A375 (cell line): ENCODE measurements around the gene ZNF274. TPM values are rescaled to one million over a fixed set of nuclear protein-coding genes. Genes with fewer than 3 reads are reported as not detected.

ENCODE experiments used
- total RNA-seq: library from RNA; depleted of rRNA; stranded (reverse); fragments of >200 nt; shearing (Covaris generic); gene quantifications from 2 replicates; pipeline ENCODE4 v1.2.3, GENCODE V29; 2014; rRNA removed

The ZNF274 gene
- 31.2 and 31.4 TPM in 2 replicates for total RNA-seq

GRCh38 chr19:58182989-58183816, at the start of gene ZNF274:
Gene ZNF274 (plus strand): TSS chr19:58183061. CDS start chr19:58183966, 905 bp downstream.

GRCh38 chr19:58150328-58150921, 32.4 kb upstream of the ZNF274 start, which contains the start of gene ZNF329:
Gene ZNF329 (minus strand): TSS chr19:58150789. CDS start chr19:58129503, 21,286 bp downstream.

GRCh38 chr19:58228585-58229254, 45.9 kb downstream of the ZNF274 start, which contains the start of gene ZNF544:
Gene ZNF544 (plus strand): TSS chr19:58228914. CDS start chr19:58244024, 15,110 bp downstream.

Other genes with a start within 250 kb of the ZNF274 start
- 4.6 and 5.4 TPM in 2 replicates for gene ZNF418, start 247.7 kb upstream of the ZNF274 start, total RNA-seq
- gene ZNF256, start 235.4 kb upstream of the ZNF274 start, total RNA-seq: 5.4 and 8.6 TPM in 2 replicates
- gene C19orf18, start 208.5 kb upstream of the ZNF274 start, total RNA-seq: not detected in 2 replicates
- gene ZNF606, start 180.2 kb upstream of the ZNF274 start, total RNA-seq: 6.1 and 11.5 TPM in 2 replicates
- gene ZSCAN1, start 149.0 kb upstream of the ZNF274 start, total RNA-seq: not detected in 2 replicates
- gene ZNF135, start 123.8 kb upstream of the ZNF274 start, total RNA-seq: 0.34 and 0.56 TPM in 2 replicates
- 24.5 and 27.3 TPM in 2 replicates for gene ZSCAN18, start 84.8 kb upstream of the ZNF274 start, total RNA-seq
- 10.2 and 10.9 TPM in 2 replicates for gene ZNF329, start 32.3 kb upstream of the ZNF274 start, total RNA-seq
- gene ZNF544, start 45.9 kb downstream of the ZNF274 start, total RNA-seq: 59.9 and 84.8 TPM in 2 replicates
- gene ZNF8, start 95.9 kb downstream of the ZNF274 start, total RNA-seq: 6.1 and 6.5 TPM in 2 replicates
- gene ERVK3-1, start 122.3 kb downstream of the ZNF274 start, total RNA-seq: 96.2 and 96.7 TPM in 2 replicates
- gene ZSCAN22, start 143.9 kb downstream of the ZNF274 start, total RNA-seq: 2.9 TPM in 2 replicates
- gene A1BG, start 170.4 kb downstream of the ZNF274 start, total RNA-seq: 13.4 and 31.9 TPM in 2 replicates
- 1.4 and 2.1 TPM in 2 replicates for gene ZNF497, start 179.7 kb downstream of the ZNF274 start, total RNA-seq
- 5.1 and 6.8 TPM in 2 replicates for gene ZNF837, start 198.0 kb downstream of the ZNF274 start, total RNA-seq
- gene RPS5, start 204.2 kb downstream of the ZNF274 start, total RNA-seq: 4,542 and 4,656 TPM in 2 replicates
- 1.4 and 3.8 TPM in 2 replicates for gene RNF225, start 212.6 kb downstream of the ZNF274 start, total RNA-seq
- 14.3 and 21.4 TPM in 2 replicates for gene ZNF584, start 225.6 kb downstream of the ZNF274 start, total RNA-seq